AG04450 (cell line): ENCODE results near the gene PPP1R2B. TPM values are rescaled to one million over a fixed set of nuclear protein-coding genes. Genes with fewer than 3 reads are reported as not detected.

ENCODE experiments used
- CTCF ChIA-PET: fragments of 300-600, 350-600 bp; formaldehyde crosslinking; extraction: SDS; loops from one replicate; lab custom pipeline; 2022; ENCODE audit warnings: antibody characterized with exemption, inconsistent platforms; lab: Charles Lee
- POLR2A ChIA-PET: fragments of 350-600 bp; formaldehyde crosslinking; extraction: SDS; loops from one replicate; lab custom pipeline; 2021; ENCODE audit warnings: antibody characterized with exemption, inconsistent platforms; lab: Yijun Ruan, JAX
- DNase-seq: peaks from one replicate; pipeline ENCODE4 v3.0.0-alpha.2; 2011; ENCODE audit warnings: low read depth, low spot score
- H3K27ac ChIP-seq: one replicate; pipeline ENCODE4 v1.5.1; 2012; ENCODE audit warnings: low read depth, low read length, control low read depth
- H3K27me3 ChIP-seq: one replicate; pipeline ENCODE4 v1.6.0; 2012; ENCODE audit warnings: low read length; ENCODE audit not compliant: control insufficient read depth, insufficient read depth
- H3K4me3 ChIP-seq: 2 replicates; pipeline ENCODE4 v1.5.1; 2011; ENCODE audit warnings: mild to moderate bottlenecking, low read depth, low read length, control low read depth
- H3K9me3 ChIP-seq: 2 replicates; pipeline ENCODE4 v1.5.1; 2012; ENCODE audit warnings: low read length; ENCODE audit not compliant: control insufficient read depth, insufficient read depth
- CTCF ChIP-seq: IDR thresholded peaks from 2 replicates; pipeline ENCODE4 v1.5.1; 2011; ENCODE audit warnings: low read depth, low read length, control low read depth, inconsistent platforms
- polyA plus RNA-seq: library from polyadenylated mRNA; depleted of rRNA; stranded (reverse); fragments of >200 nt; gene quantifications from 2 replicates; pipeline ENCODE4 v1.2.3, GENCODE V29; 2011

The PPP1R2B gene
- polyA plus RNA-seq, 1 experiment, result not detected

GRCh38 chr5:156865427-156865826, 15.3 kb downstream of the PPP1R2B start:
- Histone ChIP-seq H3K27me3 (no peaks in the 10 kb centered on the region), H3K27ac (no peak overlapping the region), H3K4me3 (no peak overlapping the region), H3K9me3 (peaks cover 5% of the 10 kb centered on the region)
- POLR2A ChIA-PET, result no interaction called here
- CTCF ChIA-PET, result no interaction called here
- TF ChIP-seq CTCF, result no peak
- DNase-seq, result no peak

GRCh38 chr5:156870498-156870839, 20.4 kb downstream of the PPP1R2B start:
- DNase-seq, result no peak
- no peaks in the 10 kb centered on the region for H3K27me3 ChIP-seq
- no peaks in the 10 kb centered on the region; the same call in 1 of the 2 replicates for H3K9me3 ChIP-seq
- TF ChIP-seq CTCF, result no peak
- H3K4me3 ChIP-seq, result no peak overlapping the region
- CTCF ChIA-PET, result no interaction called here
- POLR2A ChIA-PET, result no interaction called here
- no peak overlapping the region for H3K27ac ChIP-seq

- no peak for DNase-seq
- H3K27ac ChIP-seq, result no peak overlapping the region
- no peaks in the 10 kb centered on the region for H3K27me3 ChIP-seq
- no peak overlapping the region for H3K4me3 ChIP-seq
- no peak for TF ChIP-seq CTCF
- H3K9me3 ChIP-seq, result no peaks in the 10 kb centered on the region; the same call in 1 of the 2 replicates
- ChIA-PET CTCF (no interaction called here), POLR2A (no interaction called here)
Measured at GRCh38 chr5:156871212-156871611, 21.1 kb downstream of the PPP1R2B start.

- no peak for DNase-seq
- Histone ChIP-seq H3K4me3 (no peak overlapping the region), H3K27ac (no peak overlapping the region), H3K27me3 (no peaks in the 10 kb centered on the region), H3K9me3 (peaks cover 3% of the 10 kb centered on the region)
- no peak for TF ChIP-seq CTCF
- ChIA-PET CTCF (no interaction called here), POLR2A (no interaction called here)
Measured at GRCh38 chr5:156879665-156880285, 29.7 kb downstream of the PPP1R2B start.

- no peak overlapping the region for H3K27ac ChIP-seq
- ChIA-PET POLR2A (no interaction called here), CTCF (no interaction called here)
- TF ChIP-seq CTCF, result no peak
- H3K9me3 ChIP-seq, result peaks cover 8% of the 10 kb centered on the region
- no peak for DNase-seq
- H3K4me3 ChIP-seq, result no peak overlapping the region
- no peaks in the 10 kb centered on the region for H3K27me3 ChIP-seq
Measured at GRCh38 chr5:156883316-156883875, 33.3 kb downstream of the PPP1R2B start.
